Inflammatory macrophage treated with lipopolysaccharide for 1 hour (primary cell): ENCODE data around the gene SRMS.

Experiments
- DNase-seq, 2 donors: peaks; one replicate each; pipeline ENCODE4 v3.0.0-alpha.2; 2020 to 2022

SRMS gene, protein sequence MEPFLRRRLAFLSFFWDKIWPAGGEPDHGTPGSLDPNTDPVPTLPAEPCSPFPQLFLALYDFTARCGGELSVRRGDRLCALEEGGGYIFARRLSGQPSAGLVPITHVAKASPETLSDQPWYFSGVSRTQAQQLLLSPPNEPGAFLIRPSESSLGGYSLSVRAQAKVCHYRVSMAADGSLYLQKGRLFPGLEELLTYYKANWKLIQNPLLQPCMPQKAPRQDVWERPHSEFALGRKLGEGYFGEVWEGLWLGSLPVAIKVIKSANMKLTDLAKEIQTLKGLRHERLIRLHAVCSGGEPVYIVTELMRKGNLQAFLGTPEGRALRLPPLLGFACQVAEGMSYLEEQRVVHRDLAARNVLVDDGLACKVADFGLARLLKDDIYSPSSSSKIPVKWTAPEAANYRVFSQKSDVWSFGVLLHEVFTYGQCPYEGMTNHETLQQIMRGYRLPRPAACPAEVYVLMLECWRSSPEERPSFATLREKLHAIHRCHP

GRCh38 chr20:63547725-63548480 lies at the start of gene SRMS:
SRMS (minus strand) TSS chr20:63547749; CDS start chr20:63547463, 286 bp downstream.
- DNase-seq, result no peak

- no peak for DNase-seq
Measured at GRCh38 chr20:63596423-63596822, 48.9 kb upstream of the SRMS start.

DNA sequence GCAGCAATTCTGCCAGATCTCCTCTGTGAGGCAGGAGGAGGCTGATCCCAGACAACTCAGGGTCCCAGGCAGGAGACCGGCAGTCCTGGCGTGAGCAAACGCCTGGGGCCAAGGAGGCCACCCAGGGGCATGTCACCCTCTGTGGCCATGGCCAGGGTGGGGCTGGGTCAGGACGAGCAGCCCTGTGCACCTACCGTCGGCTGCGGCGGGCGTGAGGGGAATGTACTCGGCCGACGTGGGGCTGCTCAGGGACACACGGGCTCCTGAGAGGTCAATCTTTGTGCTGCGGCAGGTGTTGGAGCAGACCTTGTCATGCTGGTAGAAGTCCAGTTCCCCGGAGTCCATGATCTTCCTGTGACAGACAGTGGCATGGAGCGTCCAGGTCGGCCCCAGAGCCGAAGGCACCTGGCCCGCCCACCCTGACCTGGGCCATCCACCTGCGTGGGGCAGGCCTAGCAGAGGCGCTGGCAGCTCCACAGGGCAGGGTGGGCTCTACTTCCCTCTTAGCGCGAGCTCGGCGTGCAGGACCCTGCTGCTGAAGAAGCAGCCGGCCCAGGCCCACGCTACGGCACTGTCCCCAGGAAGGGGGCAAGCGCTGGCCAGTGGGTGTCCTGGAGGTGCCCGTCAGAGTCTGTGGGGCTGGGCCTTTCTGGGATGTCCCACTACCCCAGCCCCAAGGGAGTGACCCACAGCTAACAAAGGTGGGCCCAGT lies 48.0 kb upstream of the SRMS start:
- DNase-seq, result no peak

DNA sequence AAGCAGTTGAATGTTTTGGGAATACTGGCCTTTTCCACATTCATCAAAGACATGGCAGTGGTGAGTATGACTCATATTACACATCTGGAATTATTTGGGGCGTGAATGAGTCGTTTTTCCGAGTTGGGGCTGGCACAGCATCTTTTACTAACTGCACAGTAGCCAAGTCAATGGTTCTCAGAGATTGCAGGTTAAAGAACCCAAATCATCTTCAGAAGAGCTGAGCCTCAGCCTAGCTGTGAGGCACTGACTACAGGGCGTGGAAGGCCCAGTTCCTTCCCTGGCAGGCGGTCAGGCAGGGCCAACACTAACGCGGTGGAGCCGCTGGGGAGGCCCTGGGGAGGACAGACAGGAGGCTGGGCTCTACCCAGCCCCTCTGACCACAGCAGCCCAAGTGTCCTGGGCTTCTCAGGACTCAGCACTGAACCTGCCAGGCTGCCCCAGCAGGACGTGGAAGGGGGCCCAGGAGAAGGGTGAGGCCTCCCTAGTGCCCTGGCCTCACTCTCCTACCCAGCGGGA lies 46.6 kb upstream of the SRMS start:
- DNase-seq, result no peak

GRCh38 chr20:63592661-63593060 lies 45.1 kb upstream of the SRMS start:
- DNase-seq, result no peak

GRCh38 chr20:63591786-63592355 lies 44.3 kb upstream of the SRMS start:
- DNase-seq, result no peak

DNA sequence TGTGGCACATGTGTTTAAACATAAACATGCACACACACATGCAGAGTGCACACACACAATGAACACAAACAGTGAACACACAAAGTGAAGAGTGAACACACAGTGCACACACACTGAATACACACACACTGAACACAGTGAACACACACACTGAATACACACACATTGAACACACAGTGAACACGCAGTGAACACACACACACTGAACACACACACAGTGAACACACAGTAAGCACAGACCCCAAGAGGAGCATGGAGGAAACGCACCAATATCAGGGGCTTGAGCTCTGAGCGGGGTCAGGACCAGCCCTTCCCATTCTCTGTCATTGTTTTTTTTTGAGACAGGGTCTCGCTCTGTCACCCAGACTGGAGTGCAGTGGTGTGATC lies 43.6 kb upstream of the SRMS start:
- DNase-seq, result no peak

DNA sequence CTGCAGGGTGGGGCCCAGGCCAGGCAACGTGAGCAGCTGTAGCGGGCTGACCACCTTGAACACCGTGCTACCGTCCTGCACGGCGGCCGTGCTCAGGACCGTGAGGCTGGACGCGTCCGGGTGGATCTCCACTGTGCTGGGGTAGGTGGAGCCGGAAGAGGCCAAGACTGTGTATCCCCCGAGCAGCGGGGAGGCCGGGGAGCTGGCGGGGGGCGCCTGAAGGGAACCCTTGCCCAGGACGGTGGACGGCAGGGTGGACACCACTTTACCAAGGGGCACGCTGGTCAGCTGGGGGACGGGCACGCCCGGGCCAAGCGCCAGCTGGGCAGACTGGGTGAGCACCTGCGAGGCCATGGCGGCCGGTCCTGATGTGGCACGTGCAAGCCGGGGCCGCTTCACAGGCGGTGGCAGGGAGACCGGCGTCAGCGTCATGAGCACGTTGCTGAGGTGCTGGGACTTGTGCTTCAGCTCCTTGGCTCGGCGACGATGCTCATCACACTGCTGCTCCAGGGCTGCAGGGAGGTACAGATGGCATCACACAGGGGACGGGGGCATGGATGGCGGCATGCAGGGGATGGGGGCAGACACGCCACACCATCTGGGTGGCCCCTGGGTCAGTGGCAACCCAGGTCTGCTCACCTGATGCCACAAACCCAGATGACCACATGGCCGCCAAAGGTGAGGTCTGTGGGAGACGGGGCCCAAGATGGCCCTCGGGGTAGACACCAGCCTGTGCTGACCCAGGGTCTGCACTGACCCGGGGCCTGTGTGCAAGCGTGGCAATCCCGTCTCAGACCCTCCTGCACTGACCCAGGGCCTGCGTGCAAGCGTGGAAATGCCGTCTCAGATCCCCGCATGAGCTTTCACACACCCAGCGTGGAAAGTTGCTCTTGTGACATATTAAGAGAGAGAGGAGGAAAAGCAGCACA lies 42.9 kb upstream of the SRMS start:
- DNase-seq, result no peak

DNA sequence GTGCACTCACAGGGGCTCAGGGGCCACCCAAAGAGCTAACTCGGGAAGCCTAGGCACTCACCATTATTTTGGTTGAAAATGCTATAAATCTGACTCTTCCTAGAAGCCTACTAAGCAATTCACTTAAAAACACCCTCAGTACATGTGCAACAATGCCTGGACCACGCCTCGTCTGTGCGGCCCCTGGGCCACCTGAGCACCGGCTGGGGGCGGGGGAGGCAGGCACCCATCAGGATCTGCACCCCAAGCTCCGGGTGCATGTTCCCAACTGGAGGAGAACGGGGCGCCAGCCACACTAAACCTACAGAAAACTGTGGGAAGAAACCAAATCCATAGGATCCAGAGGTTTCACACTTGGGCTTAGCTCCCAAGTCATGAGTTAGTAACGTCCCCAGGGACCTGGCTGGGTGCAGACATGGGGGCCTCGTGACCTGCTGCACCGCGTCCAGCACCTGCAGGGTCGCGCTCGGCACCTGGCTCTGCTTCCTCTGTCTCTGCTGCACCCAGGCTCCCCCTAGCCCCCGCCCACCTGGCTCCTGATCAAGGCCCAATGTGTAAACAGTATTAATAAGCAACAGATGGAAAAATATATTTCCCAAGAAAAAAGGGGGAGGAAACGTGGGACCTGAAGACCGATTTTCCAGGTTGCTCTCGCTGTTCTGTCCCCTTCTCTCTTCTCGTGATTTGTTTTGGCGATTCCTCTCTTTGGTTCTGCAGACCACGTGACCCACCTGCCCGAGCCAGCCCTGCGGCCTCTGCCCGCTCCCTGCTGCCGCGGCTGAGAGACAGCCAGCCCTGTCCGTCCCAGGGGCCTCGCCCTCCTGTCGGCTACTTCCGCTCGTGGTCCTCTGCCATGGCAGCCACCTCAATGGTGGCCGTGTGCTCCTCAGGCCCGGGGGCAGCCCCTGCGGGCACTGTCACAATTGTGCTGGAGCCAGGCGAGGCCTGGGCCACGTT lies 42.0 kb upstream of the SRMS start:
- no peak for DNase-seq

GRCh38 chr20:63588641-63589041 lies 41.1 kb upstream of the SRMS start:
- no peak for DNase-seq

DNA sequence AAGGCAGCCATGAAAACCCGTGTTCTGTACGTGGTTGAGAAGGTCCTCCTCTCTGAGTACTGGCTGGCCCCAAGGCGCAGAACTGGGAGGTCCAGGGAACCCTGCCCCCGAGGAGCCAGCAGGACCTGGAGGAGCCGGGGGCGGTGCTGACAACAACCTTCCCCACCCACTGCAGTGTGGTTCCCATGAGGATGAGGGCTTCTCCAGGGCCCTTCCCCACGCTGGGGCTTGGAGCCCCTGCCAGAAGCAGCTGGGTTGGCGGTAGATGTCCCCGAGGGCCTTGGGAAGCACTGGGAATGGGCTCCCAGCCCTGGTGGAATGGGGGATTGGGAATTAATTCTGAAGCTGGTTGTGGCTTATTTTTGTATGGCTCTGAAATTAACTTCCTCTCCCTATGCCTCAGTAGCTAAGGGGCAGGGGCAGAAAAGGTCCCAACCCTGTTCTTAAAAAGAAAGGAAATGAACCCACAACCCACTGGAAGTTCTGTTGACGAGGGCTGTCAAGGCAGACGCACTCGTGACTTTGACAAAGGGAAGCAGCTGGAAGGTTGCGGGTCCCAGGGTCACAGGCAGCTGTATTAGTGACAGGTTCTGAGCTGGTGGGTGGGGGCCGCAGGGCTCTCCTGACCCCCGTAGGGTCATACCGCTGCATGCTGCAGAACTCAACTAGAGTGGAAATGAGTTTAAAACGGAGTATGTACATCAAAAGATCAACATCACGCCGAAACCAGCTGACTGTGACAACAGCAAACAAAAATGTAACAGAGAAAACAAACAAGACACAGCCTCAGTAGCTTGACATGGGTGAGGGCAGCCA lies 40.4 kb upstream of the SRMS start:
- DNase-seq, result peak in 1 of 2 donors; percentile 53

GRCh38 chr20:63587256-63587655 lies 39.7 kb upstream of the SRMS start:
- DNase-seq, result no peak

DNA sequence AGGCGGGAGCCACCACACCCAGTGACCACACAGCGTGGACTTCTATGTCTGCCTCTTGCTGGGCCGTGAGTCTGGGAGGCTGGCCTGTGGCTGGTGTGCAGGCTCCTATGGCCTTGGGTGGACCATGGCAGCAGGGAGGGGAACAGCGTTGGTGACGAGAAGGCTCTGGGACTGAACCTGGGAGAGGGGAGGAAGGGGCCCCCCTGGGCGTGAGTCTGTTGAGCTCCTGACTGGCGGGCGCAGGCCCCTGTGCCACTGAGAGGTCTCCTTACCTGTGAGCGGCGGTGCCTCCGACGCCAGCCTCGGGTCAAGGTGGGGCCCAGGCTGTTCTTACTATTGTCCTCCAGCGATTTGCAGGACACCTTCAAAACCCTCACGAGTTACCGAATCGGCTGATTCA lies 39.2 kb upstream of the SRMS start:
- DNase-seq, result no peak

DNA sequence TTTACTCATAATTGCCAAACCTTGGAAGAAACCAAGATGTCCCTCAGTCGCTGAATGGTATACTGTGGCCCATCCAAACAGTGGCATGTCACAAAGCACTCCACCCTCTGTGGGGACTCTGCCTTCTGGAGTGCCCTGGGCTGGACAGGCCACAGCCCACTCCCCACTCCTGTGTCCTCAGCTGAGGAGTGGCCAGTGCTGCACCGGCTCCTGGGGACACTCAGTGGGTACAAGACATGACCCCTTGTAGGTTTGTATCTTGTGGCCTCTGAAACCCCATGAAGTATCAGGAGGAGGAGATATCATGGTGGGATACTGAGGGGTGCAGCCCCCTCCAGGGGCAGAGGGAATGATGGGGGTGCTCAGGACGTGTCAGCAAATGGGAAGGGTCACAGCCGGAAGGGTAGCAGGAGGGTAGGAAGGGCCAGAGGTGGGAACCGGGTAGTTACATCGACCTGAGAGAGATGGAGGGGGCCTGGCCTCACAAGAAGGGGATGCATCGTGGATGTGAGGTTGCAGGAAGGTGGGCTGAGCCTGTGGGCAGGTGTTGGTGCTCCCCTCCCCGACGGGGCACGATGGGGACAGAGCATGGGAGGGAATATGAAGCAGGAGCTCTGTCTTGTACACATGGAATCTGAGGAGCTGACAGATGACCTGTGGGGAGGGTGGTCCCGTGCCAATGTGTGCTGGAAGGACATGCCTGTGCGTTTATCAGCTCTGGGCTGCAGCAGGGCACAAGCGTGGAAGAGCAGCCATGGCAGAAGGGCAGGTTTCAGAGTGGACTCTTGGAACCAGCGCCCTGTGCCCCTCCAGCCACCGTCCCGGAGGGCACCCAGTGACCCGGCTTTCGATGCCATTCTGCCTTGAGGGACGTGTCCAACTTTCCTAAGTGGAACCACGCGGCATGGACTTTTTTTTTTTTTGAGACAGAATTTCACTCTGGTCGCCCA lies 38.3 kb upstream of the SRMS start:
- no peak for DNase-seq

DNA sequence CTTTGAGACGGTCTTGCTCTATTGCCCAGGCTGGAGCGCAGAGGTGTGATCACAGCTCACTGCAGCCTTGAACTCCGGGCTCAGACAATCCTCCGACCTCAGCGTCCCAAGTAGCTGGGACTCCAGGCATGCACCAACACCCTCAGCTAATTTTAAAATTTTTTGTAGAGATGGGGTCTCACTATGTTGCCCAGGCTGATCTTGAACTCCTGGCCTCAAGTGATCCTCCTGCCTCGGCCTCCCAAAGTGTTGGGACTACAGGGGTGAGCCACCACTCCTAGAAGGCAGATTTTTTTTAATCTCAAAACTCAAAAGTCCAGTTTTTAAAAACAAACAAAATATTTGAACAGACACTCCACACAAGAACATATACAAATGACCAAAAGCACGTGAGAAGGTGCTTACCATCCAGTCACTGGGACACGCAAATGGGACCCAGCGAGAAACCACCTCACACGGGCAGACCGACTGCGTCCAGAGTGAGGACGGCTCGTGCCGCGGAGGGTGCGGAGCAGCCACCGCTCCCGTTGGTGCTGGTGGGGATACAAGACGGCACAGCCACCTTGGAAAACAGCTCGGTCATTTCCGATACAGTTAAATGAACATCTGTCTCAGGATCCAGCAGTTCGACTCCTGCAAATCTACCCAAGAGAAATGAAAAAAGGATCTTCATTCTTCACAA lies 35.0 kb upstream of the SRMS start:
- no peak for DNase-seq

- DNase-seq, result peak; percentile 22 to 46
Measured at GRCh38 chr20:63580796-63581461, 33.4 kb upstream of the SRMS start.
